GM12801 (cell line): ENCODE results near the gene C1RL.

Source experiments
- CTCF ChIP-seq: IDR thresholded peaks from one replicate; pipeline ENCODE4 v1.5.1; 2011; ENCODE audit warnings: control low read depth; ENCODE audit not compliant: insufficient read length; ENCODE audit errors: extremely low read depth

Gene C1RL

GRCh38 chr12:7127916-7128626 is 19.1 kb upstream of the C1RL start:
- no peak for TF ChIP-seq CTCF

GRCh38 chr12:7125632-7126227 is 16.7 kb upstream of the C1RL start:
- TF ChIP-seq CTCF, result no peak

- no peak for TF ChIP-seq CTCF
These were observed 14.9 kb upstream of the C1RL start for GRCh38 chr12:7123806-7124522.

GRCh38 chr12:7122811-7123769 is 14.1 kb upstream of the C1RL start:
- no peak for TF ChIP-seq CTCF

GRCh38 chr12:7121324-7121723 is 12.3 kb upstream of the C1RL start:
- TF ChIP-seq CTCF, result no peak

- no peak for TF ChIP-seq CTCF
These were observed 11.2 kb upstream of the C1RL start for GRCh38 chr12:7120166-7120565.

- no peak for TF ChIP-seq CTCF
These were observed 9.9 kb upstream of the C1RL start for GRCh38 chr12:7118881-7119280.
